RWPE1 (cell line): ENCODE results near the gene MS4A14.

Experiments used
- CTCF ChIA-PET: fragments of 350-600 bp; sonication (Branson Sonifier 250); formaldehyde crosslinking; extraction: SDS; loops from one replicate; lab custom pipeline; 2021; lab: Yijun Ruan, JAX
- POLR2A ChIA-PET: fragments of 400-600 bp; formaldehyde crosslinking; extraction: SDS; loops from one replicate; lab custom pipeline; 2020; ENCODE audit warnings: antibody characterized with exemption; ENCODE audit not compliant: low non-redundant PET; lab: Yijun Ruan, JAX
- DNase-seq: peaks from one replicate; pipeline ENCODE4 v3.0.0; 2012; ENCODE audit warnings: low spot score
- H3K27ac ChIP-seq: fragments of 450-650 bp; 2 replicates; pipeline ENCODE4 v1.5.1; 2017
- CTCF ChIP-seq: fragments of 450-650 bp; conservative IDR thresholded peaks from 2 replicates; pipeline ENCODE4 v1.5.1; 2017; ENCODE audit warnings: low read depth, mild to moderate bottlenecking

MS4A14 gene

GRCh38 chr11:60457576-60457975 lies 61.3 kb downstream of the MS4A14 start:
- POLR2A ChIA-PET: no interaction called here
- H3K27ac ChIP-seq: no peak overlapping the region
- CTCF ChIA-PET: no interaction called here
- no peak for TF ChIP-seq CTCF
- DNase-seq: no peak

- ChIA-PET POLR2A (no interaction called here), CTCF (no interaction called here)
- TF ChIP-seq CTCF: no peak
- H3K27ac ChIP-seq: no peak overlapping the region
- DNase-seq: no peak
Observed at GRCh38 chr11:60459345-60459744, 63.1 kb downstream of the MS4A14 start.
